ENCODE measurements around the gene FYB1.

FYB1 gene

GRCh38 chr5:39076757-39077728 is 142.3 kb downstream of the FYB1 start:
- DNase-seq, result no peak

DNA sequence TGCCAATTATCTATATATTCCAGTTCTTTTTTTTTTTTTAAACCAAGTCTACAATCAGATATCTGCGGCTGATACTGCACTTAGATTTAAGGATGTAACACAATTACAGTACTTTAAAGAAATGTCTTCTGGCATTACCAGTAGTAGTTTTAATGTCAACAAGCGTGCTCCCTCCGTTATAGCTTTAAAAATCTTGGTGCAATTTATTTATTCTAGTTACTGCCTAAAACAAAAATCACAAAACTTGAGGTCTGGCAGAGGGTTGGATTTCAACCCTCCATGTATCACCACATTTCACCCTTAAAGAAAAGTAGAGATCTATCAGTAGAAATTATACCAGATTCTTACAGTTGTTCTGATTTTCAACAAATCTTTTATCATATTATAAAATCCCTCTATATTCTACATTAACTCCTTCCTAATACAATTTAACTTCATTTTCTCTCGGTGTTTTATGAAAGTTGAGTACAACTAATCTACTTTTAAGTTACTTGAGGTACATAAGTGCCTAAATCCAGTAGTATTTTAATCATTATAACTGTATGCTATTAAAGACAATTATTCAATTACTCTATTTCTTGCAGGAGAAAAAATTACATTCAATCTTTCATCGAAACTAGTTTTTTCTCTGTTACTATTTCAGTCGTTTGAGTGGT is 143.1 kb downstream of the FYB1 start:
- no peak for DNase-seq

DNA sequence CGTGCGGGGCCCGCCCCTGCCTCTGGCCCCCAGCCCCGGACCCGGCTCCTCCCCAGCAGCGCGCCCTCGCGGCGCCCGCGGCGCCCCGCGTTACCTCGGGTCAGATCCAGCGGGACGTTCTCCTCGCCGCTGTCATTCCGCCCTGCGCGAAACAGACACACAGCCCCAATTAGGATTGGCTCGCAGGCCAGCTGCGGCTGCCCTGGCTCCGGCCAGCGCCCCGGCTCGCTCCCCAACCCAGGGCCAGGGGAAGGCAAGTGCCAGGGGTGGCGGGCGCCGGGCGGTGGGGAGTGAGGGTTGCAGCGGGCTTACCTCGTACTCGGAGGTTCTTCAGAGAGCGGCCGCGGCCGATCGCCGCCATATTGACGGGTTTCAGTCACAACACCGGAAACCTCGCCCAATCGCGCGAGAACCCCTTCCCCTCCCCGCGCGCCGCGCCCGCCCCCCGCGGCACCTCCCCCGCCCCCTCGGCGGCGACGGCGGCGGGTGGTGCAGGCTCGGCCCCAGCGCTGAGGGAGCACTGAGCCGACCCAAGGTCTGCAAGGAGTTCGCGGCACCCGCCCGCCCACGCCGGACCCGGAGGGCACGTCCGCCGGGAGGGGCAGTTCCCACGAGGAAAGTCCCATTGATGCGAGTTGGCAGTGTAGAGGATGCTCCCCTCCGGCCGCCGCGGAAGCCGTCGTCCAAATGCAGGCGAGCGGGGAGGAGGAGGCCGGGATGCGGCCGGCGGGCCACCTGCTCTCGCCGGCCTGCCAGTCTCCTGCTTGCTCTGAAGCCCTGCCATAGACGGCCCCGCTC is 145.1 kb downstream of the FYB1 start, which contains the start of gene RICTOR:
Gene RICTOR, minus strand, starts transcription at position 383 of the 798 bp plus-strand sequence. Its CDS starts 22 bp downstream, at position 361.
- peak; percentile 31 for DNase-seq

GRCh38 chr5:39073767-39074016 is 145.7 kb downstream of the FYB1 start:
- no peak for DNase-seq

DNA sequence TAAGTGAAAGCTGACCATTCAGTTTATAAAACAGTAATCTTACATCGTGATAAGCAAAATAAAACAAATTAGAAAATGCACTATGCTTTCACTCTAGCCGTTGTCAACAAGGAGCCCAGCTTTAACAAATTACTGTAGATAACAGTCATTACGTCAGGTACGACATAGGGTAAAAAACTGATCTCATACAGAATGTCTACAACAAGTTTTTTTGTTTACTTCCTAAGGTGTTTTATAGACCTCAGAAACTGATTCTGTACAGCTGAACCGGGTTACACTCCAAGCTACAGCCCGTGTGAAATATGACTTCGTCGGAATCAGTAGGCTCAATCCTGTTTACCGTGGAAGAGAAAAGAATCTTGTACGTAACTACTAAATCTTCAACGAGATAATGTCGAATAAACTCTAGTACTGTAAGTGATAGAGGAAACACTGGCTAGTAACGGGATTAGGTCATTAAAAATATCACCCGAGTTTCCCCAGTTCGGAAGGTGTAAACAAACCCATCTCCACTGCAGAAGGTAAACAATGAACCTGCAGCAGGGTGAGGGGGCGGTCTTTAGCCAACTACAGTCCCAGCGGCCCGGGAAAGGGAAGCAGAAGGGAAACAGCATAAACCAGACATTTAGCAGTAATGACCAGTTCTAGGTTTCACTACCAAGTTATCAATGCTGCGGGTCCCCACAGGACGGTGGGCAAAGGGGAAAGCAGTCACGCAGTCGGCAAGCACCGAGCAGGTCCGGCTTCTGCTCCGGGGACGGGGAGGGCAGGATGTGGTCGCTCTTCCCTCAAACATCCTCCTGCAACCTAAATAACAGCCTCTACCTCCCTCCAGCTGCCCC is 146.2 kb downstream of the FYB1 start:
- no peak for DNase-seq

GRCh38 chr5:39068099-39068498 is 151.3 kb downstream of the FYB1 start:
- DNase-seq, result no peak

DNA sequence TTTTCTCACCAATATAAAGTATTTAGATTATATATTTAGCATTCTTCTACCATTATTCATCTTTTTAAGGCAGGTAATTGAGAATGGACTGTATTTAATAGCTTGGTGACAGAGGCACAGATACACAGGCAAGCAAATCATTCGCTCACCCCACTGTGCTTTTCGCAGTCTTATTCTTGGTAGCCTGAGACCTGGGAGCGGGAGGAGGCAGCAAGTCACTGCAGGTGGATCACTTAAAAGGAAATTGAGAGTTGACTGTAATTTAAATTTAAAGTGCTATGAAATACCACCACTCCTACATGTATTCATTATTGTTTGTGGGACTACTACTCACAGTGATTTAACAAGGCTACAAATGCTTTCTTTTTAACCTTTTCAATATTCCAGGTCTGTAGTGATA is 154.9 kb downstream of the FYB1 start:
- DNase-seq, result no peak

DNA sequence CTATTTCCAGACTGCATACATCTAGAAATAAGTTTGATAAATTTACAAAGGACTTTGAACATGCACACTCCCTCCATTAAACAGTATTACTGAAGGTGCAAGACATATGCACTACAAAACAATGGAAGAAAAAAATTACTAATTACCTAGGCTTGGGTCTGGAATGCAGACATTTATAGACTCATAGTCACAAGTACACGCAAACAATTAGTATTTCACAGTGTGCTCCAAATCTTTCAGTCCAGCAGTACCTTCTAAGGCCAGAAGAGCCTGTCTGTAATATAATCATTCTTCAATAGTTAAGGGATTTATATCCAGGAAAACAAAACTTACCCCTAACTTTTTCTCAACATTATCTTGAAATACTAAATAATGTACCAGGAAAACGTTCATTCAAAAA is 156.3 kb downstream of the FYB1 start:
- DNase-seq, result no peak

GRCh38 chr5:39062530-39062929 is 156.8 kb downstream of the FYB1 start:
- DNase-seq, result no peak

DNA sequence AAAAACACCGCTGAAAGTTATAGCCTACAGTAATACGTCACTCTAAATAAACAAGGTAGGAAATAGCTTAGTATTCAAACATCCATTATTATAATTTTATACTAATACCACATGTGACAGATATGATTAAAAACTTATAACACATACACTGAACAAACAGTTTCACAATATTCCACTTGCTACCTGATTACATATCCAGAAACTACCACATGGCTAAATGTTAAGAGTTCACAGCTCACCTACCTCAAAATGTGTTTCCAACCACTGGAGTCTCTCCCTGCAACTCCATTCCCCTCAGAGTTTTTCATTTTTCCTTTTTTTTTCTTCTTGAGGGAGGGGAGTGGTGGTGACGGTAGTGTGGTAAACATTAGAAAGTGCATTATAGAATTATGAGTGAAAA is 157.3 kb downstream of the FYB1 start:
- DNase-seq, result no peak

GRCh38 chr5:39059064-39059463 is 160.3 kb downstream of the FYB1 start:
- no peak for DNase-seq

GRCh38 chr5:39058178-39058921 is 161.0 kb downstream of the FYB1 start:
- no peak for DNase-seq

GRCh38 chr5:39057734-39058133 is 161.6 kb downstream of the FYB1 start:
- DNase-seq, result no peak

DNA sequence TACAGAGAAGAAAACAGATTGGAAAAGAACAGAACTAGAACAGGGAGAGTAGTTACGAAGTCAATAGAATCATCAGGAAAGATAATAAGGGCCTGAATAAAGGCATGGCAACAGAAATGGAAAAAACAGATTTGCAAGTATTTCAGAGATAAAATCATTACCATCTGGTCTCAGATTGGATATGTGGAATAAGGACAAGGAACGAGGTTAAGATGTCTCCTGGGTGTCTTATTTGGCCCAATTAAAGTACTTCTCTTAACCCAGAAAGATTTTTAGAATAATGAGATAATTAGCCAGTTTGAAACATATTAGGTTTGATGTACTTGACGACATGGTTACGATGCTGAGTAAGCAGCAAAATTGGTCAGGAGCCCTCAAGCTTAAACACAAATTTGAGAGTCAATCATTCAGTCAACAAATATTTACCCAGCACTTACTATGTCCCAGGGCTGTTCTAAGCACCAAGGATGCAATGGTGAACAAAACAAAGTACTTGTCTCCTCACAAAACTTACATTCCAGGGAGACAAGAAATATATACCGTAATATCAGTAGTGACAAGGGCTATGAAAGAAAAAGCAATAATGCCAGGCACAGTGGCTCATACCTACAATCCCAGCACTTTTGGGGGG is 163.5 kb downstream of the FYB1 start:
- no peak for DNase-seq

Measured in NCI-H187 treated with DMSO at 0.1 percent for 48 hours (cell line).